ENCODE data around the gene GRK2.

GRK2 gene

DNA sequence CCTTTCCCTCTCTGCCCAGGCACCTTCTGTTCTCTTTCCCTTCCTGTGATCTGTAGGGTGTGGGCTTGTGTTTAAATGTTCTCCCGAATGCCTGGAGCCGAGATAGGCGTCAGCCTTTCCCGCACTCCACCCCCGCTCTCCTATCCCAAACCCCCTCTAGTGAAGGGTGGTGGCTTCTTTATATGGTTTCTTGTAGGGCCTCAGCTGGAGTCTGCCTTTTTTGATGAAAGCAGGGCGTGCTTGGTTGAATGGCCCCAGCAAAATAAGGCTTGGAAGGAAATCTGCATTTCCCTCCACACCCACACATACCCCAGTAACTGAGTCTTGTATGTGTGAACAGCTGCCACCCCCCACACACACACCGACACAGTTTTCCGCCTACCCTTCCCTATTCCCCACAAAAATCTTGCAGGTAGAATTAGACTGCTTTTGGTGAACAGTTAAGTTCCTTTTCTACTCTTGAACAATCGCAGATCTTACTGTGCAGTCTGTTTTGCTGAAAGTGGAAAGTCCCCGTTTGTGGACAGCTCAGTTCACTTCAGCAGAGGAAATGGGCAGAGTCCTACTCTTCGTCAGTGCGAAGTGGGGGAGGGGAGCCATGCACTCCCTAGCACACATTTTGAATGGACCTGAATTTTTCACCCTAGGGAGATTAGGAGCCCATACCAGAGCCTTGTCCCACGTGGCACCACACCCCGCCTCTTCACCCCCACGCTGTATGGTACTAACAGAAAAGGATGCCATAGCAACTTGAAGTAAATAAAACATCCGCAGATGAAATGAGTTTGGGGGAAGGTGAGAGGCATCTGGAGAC, 25.5 kb upstream of the GRK2 start:
- H3K4me1 ChIP-seq (ENCODE audit: control insufficient read depth, insufficient read depth, low read length) = peaks cover 35% of the 10 kb centered on the region
- peaks cover 20 to 24% of the 10 kb centered on the region in 2 donors for H3K36me3 ChIP-seq (ENCODE audit: control insufficient read depth in 2 of 2, insufficient read depth in 2 of 2, low read length in 2 of 2)
- H3K9me3 ChIP-seq (ENCODE audit: control insufficient read depth in 2 of 2, low read length in 2 of 2) = no peaks in the 10 kb centered on the region
- H3K4me3 ChIP-seq (ENCODE audit: low read length in 2 of 2) = peak overlapping the region; percentile 96 to 99
- peak overlapping the region; percentile 98 to 100 for H3K9ac ChIP-seq (ENCODE audit: low read length in 2 of 2)
- peak overlapping the region; percentile 97 for H3K27ac ChIP-seq (ENCODE audit: low read length)
- no peaks in the 10 kb centered on the region for H3K27me3 ChIP-seq (ENCODE audit: control insufficient read depth in 1 of 2, insufficient read depth in 2 of 2, low read length in 2 of 2)

DNA sequence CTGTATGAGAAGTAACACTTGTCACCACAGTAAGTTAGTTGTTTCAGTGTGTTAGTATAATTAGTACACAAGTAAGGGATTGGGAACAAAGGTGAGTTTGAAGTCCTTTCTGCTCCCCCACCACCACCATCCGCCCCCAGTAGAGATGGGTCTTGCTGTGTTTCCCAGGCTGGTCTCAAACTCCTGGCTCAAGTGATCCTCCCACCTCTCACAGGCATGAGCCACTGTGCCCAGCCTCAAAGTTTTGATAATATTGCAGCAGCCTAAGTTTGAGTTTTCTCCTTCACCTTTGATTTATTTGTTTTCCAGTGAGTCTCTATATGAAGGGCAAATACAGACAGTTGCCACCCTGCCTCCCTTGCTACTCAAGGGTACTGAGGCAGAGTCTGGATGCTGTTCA, 23.7 kb upstream of the GRK2 start:
- H3K4me1 ChIP-seq (ENCODE audit: control insufficient read depth, insufficient read depth, low read length) = peaks cover 35% of the 10 kb centered on the region
- H3K9ac ChIP-seq (ENCODE audit: low read length in 2 of 2) = peak overlapping the region; percentile 29 to 58
- peaks cover 27 to 34% of the 10 kb centered on the region in 2 donors for H3K36me3 ChIP-seq (ENCODE audit: control insufficient read depth in 2 of 2, insufficient read depth in 2 of 2, low read length in 2 of 2)
- no peaks in the 10 kb centered on the region for H3K9me3 ChIP-seq (ENCODE audit: control insufficient read depth in 2 of 2, low read length in 2 of 2)
- H3K4me3 ChIP-seq (ENCODE audit: low read length in 2 of 2) = peak overlapping the region; percentile 18 to 96
- no peak overlapping the region for H3K27ac ChIP-seq (ENCODE audit: low read length)
- H3K27me3 ChIP-seq (ENCODE audit: control insufficient read depth in 1 of 2, insufficient read depth in 2 of 2, low read length in 2 of 2) = no peaks in the 10 kb centered on the region

DNA sequence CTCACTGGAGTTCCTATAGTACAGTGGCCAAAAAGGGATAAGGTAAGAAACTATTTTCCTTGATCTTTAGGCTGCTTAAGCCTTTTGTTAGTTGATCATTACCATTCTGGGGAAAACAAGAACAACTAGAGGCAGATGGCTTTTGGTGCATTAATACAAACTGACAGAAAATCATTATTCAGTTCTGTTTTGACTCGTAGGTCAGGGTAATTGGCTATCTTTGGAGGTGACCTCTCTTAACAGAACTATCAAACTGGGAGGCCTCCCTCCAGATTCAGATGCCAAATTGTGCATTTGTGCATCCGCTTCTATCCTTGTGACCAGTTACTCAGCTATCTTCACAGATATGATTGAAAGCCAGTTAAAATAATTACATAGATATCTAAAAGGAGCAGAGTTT, 23.2 kb upstream of the GRK2 start:
- peak overlapping the region; percentile 29 to 58 for H3K9ac ChIP-seq (ENCODE audit: low read length in 2 of 2)
- H3K36me3 ChIP-seq (ENCODE audit: control insufficient read depth in 2 of 2, insufficient read depth in 2 of 2, low read length in 2 of 2) = peaks cover 32 to 39% of the 10 kb centered on the region in 2 donors
- no peaks in the 10 kb centered on the region for H3K27me3 ChIP-seq (ENCODE audit: control insufficient read depth in 1 of 2, insufficient read depth in 2 of 2, low read length in 2 of 2)
- no peak overlapping the region for H3K27ac ChIP-seq (ENCODE audit: low read length)
- peaks cover 35% of the 10 kb centered on the region for H3K4me1 ChIP-seq (ENCODE audit: control insufficient read depth, insufficient read depth, low read length)
- no peaks in the 10 kb centered on the region for H3K9me3 ChIP-seq (ENCODE audit: control insufficient read depth in 2 of 2, low read length in 2 of 2)
- peak overlapping the region; percentile 18 to 96 for H3K4me3 ChIP-seq (ENCODE audit: low read length in 2 of 2)

DNA sequence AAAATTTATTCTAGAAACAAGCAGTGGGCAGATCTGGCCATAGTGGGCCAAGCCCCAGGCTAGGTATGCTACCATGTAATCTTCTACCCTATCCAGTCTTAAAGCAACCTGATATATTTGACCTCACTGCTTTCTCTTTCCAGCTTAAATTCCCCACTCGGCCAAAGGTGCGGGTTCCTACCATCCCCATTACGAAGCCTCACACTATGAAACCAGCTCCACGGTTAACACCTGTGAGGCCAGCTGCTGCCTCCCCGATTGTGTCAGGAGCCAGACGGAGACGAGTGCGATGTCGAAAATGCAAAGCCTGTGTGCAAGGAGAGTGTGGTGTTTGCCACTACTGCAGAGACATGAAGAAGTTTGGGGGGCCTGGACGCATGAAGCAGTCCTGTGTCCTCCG, 21.2 kb upstream of the GRK2 start:
- no peak overlapping the region for H3K9ac ChIP-seq (ENCODE audit: low read length in 2 of 2)
- no peak overlapping the region for H3K4me3 ChIP-seq (ENCODE audit: low read length in 2 of 2)
- H3K36me3 ChIP-seq (ENCODE audit: control insufficient read depth in 2 of 2, insufficient read depth in 2 of 2, low read length in 2 of 2) = peaks cover 50 to 59% of the 10 kb centered on the region in 2 donors
- H3K27me3 ChIP-seq (ENCODE audit: control insufficient read depth in 1 of 2, insufficient read depth in 2 of 2, low read length in 2 of 2) = no peaks in the 10 kb centered on the region
- H3K4me1 ChIP-seq (ENCODE audit: control insufficient read depth, insufficient read depth, low read length) = peaks cover 23% of the 10 kb centered on the region
- no peak overlapping the region for H3K27ac ChIP-seq (ENCODE audit: low read length)
- no peaks in the 10 kb centered on the region for H3K9me3 ChIP-seq (ENCODE audit: control insufficient read depth in 2 of 2, low read length in 2 of 2)

DNA sequence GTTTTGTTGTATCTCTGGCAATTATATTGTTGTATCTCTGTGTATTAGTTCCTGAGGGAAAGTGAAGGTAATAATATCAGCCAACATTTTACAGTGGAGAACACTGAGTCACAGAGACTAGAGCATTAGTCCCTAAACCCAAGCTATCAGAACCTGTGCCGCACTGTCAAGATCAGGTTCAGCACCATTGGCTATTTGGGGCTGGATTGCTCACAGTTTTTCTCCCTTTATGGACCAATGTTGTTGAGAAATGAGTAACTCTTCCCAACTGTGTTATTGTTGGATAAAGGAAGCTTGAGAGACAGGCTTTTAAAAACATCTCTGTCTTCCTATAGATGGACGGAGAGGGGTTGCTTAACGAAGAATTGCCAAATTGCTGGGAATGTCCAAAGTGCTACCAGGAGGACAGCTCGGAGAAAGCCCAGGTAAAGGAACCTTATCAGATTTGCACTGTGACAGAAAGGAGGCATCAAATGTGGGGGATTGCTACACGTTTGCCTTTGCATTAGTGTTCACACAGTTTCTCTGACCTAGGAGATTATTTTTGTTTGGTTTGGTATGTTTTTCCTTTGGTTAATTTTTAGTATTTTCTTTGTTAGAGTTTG, 18.2 kb upstream of the GRK2 start:
- Histone ChIP-seq H3K27ac (ENCODE audit: low read length) (no peak overlapping the region), H3K9me3 (ENCODE audit: control insufficient read depth in 2 of 2, low read length in 2 of 2) (no peaks in the 10 kb centered on the region), H3K36me3 (ENCODE audit: control insufficient read depth in 2 of 2, insufficient read depth in 2 of 2, low read length in 2 of 2) (peaks cover 80 to 84% of the 10 kb centered on the region in 2 donors), H3K27me3 (ENCODE audit: control insufficient read depth in 1 of 2, insufficient read depth in 2 of 2, low read length in 2 of 2) (no peaks in the 10 kb centered on the region), H3K4me3 (ENCODE audit: low read length in 2 of 2) (no peak overlapping the region), H3K4me1 (ENCODE audit: control insufficient read depth, insufficient read depth, low read length) (peaks cover 2% of the 10 kb centered on the region), H3K9ac (ENCODE audit: low read length in 2 of 2) (no peak overlapping the region)

DNA sequence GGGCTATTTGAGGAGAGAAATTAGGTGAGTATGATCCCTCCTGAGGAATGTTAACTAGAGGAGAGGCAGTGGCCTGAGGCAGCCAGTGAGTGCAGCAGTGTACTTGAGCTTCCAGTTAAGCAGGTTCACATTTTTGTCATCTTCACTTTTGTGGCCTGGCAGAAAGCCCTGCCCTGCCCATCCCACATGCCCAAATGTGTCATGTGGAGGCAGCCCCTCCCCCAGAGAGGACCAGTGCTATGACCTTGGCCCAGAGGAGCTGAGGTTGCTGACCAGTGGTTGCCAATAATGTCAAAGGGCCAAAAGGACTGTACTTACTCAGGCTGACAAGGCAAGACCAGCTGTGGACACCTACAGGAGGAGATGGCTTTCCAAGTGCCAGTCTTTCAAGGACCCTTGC, 17.6 kb upstream of the GRK2 start:
- no peak overlapping the region for H3K27ac ChIP-seq (ENCODE audit: low read length)
- H3K27me3 ChIP-seq (ENCODE audit: control insufficient read depth in 1 of 2, insufficient read depth in 2 of 2, low read length in 2 of 2) = no peaks in the 10 kb centered on the region
- no peak overlapping the region for H3K9ac ChIP-seq (ENCODE audit: low read length in 2 of 2)
- H3K4me1 ChIP-seq (ENCODE audit: control insufficient read depth, insufficient read depth, low read length) = no peaks in the 10 kb centered on the region
- H3K9me3 ChIP-seq (ENCODE audit: control insufficient read depth in 2 of 2, low read length in 2 of 2) = no peaks in the 10 kb centered on the region
- H3K36me3 ChIP-seq (ENCODE audit: control insufficient read depth in 2 of 2, insufficient read depth in 2 of 2, low read length in 2 of 2) = peaks cover 84 to 87% of the 10 kb centered on the region in 2 donors
- no peak overlapping the region for H3K4me3 ChIP-seq (ENCODE audit: low read length in 2 of 2)

DNA sequence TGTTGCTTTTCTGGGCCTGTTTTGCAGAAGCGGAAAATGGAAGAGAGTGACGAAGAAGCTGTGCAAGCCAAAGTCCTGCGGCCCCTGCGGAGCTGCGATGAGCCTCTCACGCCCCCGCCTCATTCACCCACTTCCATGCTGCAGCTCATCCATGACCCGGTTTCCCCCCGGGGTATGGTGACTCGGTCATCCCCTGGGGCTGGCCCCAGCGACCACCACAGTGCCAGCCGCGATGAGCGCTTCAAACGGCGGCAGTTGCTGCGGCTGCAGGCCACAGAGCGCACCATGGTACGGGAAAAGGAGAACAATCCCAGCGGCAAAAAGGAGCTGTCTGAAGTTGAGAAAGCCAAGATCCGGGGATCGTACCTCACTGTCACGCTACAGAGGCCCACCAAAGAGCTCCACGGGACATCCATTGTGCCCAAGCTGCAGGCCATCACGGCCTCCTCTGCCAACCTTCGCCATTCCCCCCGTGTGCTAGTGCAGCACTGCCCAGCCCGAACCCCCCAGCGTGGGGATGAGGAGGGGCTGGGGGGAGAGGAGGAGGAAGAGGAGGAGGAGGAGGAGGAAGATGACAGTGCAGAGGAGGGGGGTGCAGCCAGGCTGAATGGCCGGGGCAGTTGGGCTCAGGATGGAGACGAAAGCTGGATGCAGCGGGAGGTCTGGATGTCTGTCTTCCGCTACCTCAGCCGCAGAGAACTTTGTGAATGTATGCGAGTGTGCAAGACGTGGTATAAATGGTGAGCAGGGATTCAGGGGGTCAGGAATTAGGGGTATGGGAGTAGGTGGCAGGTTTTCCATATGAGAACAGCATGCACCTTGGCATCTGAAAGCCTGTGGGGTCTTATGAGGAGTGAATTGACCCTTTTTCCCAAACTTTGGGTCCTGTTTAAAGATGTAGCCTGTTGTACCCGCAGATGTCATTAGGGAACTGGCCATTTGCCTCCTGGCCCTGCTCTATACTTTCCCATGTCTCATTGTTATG, 15.9 kb upstream of the GRK2 start:
- Histone ChIP-seq H3K4me1 (ENCODE audit: control insufficient read depth, insufficient read depth, low read length) (no peaks in the 10 kb centered on the region), H3K36me3 (ENCODE audit: control insufficient read depth in 2 of 2, insufficient read depth in 2 of 2, low read length in 2 of 2) (peaks cover 87 to 93% of the 10 kb centered on the region in 2 donors), H3K9ac (ENCODE audit: low read length in 2 of 2) (no peak overlapping the region), H3K4me3 (ENCODE audit: low read length in 2 of 2) (no peak overlapping the region), H3K9me3 (ENCODE audit: control insufficient read depth in 2 of 2, low read length in 2 of 2) (no peaks in the 10 kb centered on the region), H3K27ac (ENCODE audit: low read length) (no peak overlapping the region), H3K27me3 (ENCODE audit: control insufficient read depth in 1 of 2, insufficient read depth in 2 of 2, low read length in 2 of 2) (no peaks in the 10 kb centered on the region)

DNA sequence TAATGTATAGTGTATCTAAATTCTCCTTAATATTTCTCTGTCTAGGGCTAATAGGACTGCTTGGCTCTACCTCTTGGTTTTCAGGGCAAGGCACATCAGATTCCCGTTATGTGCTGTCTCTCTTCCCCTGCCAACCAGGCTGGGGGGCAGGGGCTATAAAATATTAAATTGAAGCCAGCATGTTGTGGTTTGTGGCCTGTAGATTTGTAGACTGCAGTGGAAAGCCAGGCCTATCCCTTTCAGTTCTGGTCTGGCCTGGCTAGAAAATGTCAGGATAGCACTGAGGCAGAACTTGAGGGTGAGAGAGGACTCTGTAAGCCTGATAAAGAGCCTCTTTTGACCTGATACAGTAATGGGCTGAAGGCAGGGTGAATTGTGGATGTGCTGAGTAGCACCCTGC, 14.4 kb upstream of the GRK2 start:
- no peaks in the 10 kb centered on the region for H3K9me3 ChIP-seq (ENCODE audit: control insufficient read depth in 2 of 2, low read length in 2 of 2)
- H3K36me3 ChIP-seq (ENCODE audit: control insufficient read depth in 2 of 2, insufficient read depth in 2 of 2, low read length in 2 of 2) = peaks cover 89% of the 10 kb centered on the region in 2 donors
- H3K27ac ChIP-seq (ENCODE audit: low read length) = no peak overlapping the region
- no peak overlapping the region for H3K4me3 ChIP-seq (ENCODE audit: low read length in 2 of 2)
- H3K9ac ChIP-seq (ENCODE audit: low read length in 2 of 2) = no peak overlapping the region
- H3K4me1 ChIP-seq (ENCODE audit: control insufficient read depth, insufficient read depth, low read length) = no peaks in the 10 kb centered on the region
- H3K27me3 ChIP-seq (ENCODE audit: control insufficient read depth in 1 of 2, insufficient read depth in 2 of 2, low read length in 2 of 2) = no peaks in the 10 kb centered on the region

DNA sequence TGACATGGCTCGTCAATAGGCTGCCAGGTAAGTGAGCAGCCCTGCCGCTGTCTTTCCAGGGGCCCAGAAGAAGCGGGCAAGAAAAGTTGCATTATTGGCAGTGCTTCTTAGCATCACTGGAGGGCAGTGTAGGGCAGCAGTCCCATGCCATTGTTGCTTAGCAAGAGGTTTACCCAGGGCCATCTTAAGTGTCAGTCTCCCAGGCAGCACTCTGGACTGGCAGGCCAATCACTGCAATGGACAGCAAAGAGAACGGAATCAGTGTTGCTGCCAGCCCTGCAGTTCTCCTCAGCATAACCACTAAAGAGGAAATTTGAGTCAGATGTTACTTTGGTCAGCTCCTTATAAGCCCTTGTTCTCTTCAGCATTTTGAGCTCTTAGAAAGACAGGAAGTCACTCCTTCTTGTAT, 13.4 kb upstream of the GRK2 start:
- no peak overlapping the region for H3K27ac ChIP-seq (ENCODE audit: low read length)
- no peak overlapping the region for H3K9ac ChIP-seq (ENCODE audit: low read length in 2 of 2)
- H3K27me3 ChIP-seq (ENCODE audit: control insufficient read depth in 1 of 2, insufficient read depth in 2 of 2, low read length in 2 of 2) = no peaks in the 10 kb centered on the region
- H3K36me3 ChIP-seq (ENCODE audit: control insufficient read depth in 2 of 2, insufficient read depth in 2 of 2, low read length in 2 of 2) = peaks cover 84 to 85% of the 10 kb centered on the region in 2 donors
- H3K4me1 ChIP-seq (ENCODE audit: control insufficient read depth, insufficient read depth, low read length) = no peaks in the 10 kb centered on the region
- H3K4me3 ChIP-seq (ENCODE audit: low read length in 2 of 2) = no peak overlapping the region
- no peaks in the 10 kb centered on the region for H3K9me3 ChIP-seq (ENCODE audit: control insufficient read depth in 2 of 2, low read length in 2 of 2)

DNA sequence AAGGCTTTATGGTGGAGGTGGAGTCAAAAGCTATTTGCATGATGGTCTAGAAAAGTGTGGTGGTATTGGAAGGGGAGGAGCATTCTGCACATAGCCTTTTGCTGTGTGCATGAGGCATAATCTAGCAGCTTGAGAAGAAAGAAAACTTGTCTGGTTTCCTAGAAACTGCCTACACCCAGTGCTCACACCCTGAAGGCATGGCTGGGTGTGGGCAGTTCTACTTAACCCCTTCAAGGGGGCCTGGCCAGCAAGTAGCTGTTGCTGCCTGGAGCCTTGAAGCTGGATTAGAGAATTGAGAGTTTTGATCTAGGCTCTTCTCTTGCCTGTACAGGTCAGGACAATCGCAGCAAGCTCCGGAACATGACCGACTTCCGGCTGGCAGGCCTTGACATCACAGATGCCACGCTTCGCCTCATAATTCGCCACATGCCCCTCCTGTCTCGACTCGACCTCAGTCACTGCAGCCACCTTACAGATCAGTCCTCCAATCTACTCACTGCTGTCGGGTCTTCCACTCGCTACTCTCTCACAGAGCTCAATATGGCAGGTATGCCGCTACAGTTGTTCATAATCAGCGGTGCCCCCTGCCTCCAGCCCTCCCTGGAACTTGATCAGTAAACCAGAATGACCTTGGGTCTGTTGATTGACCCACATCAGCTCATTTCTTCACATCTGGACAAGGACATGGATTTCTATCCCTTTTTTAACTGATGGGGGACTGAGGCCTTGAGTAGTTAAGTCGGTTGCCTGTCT, 12.2 kb upstream of the GRK2 start:
- peaks cover 71 to 74% of the 10 kb centered on the region in 2 donors for H3K36me3 ChIP-seq (ENCODE audit: control insufficient read depth in 2 of 2, insufficient read depth in 2 of 2, low read length in 2 of 2)
- no peak overlapping the region for H3K27ac ChIP-seq (ENCODE audit: low read length)
- H3K9ac ChIP-seq (ENCODE audit: low read length in 2 of 2) = no peak overlapping the region
- no peaks in the 10 kb centered on the region for H3K27me3 ChIP-seq (ENCODE audit: control insufficient read depth in 1 of 2, insufficient read depth in 2 of 2, low read length in 2 of 2)
- no peaks in the 10 kb centered on the region for H3K4me1 ChIP-seq (ENCODE audit: control insufficient read depth, insufficient read depth, low read length)
- H3K9me3 ChIP-seq (ENCODE audit: control insufficient read depth in 2 of 2, low read length in 2 of 2) = no peaks in the 10 kb centered on the region
- no peak overlapping the region for H3K4me3 ChIP-seq (ENCODE audit: low read length in 2 of 2)
